ENCODE measurements around the gene SYT14.

SYT14 gene

GRCh38 chr1:210132582-210132981 is 194.6 kb downstream of the SYT14 start:
- no peaks in the 10 kb centered on the region for H3K27me3 ChIP-seq (ENCODE audit: low read length)
- H3K9ac ChIP-seq (ENCODE audit: low read length): no peak overlapping the region
- no peaks in the 10 kb centered on the region for H3K36me3 ChIP-seq (ENCODE audit: low read length)
- no peak for TF ChIP-seq EZH2phosphoT487 (conservative IDR thresholded peaks at IDR 0.05; ENCODE audit: low read length)
- no peak for TF ChIP-seq CTCF (IDR thresholded peaks at IDR 0.05; ENCODE audit: insufficient read depth, low read length, poor library complexity, severe bottlenecking)
- H3K9me3 ChIP-seq (ENCODE audit: insufficient read depth, low read length): no peaks in the 10 kb centered on the region
- H3F3A ChIP-seq (ENCODE audit: insufficient read depth): no peaks in the 10 kb centered on the region
- H4K20me1 ChIP-seq (ENCODE audit: low read depth, low read length): no peaks in the 10 kb centered on the region
- H2AFZ ChIP-seq (ENCODE audit: low read depth, low read length, severe bottlenecking): no peak overlapping the region
- no peaks in the 10 kb centered on the region for H3K79me2 ChIP-seq (ENCODE audit: insufficient read depth, low read length)
- H3K9me2 ChIP-seq (replicated peaks; ENCODE audit: insufficient read depth, low read length): no peaks in the 10 kb centered on the region
- H3K4me2 ChIP-seq (ENCODE audit: low read depth, low read length, poor library complexity, severe bottlenecking): no peak overlapping the region
- no peak overlapping the region for H3K27ac ChIP-seq (ENCODE audit: low read depth, low read length)
- H3K4me3 ChIP-seq (ENCODE audit: insufficient read depth, low read length, poor library complexity, severe bottlenecking): no peak overlapping the region

- no peak overlapping the region for H3K27ac ChIP-seq (ENCODE audit: low read depth, low read length)
- H3K79me2 ChIP-seq (ENCODE audit: insufficient read depth, low read length): no peaks in the 10 kb centered on the region
- no peaks in the 10 kb centered on the region for H3F3A ChIP-seq (ENCODE audit: insufficient read depth)
- TF ChIP-seq EZH2phosphoT487 (conservative IDR thresholded peaks at IDR 0.05; ENCODE audit: low read length): no peak
- peak; percentile 44 for TF ChIP-seq CTCF (IDR thresholded peaks at IDR 0.05; ENCODE audit: insufficient read depth, low read length, poor library complexity, severe bottlenecking)
- no peaks in the 10 kb centered on the region for H3K9me3 ChIP-seq (ENCODE audit: insufficient read depth, low read length)
- H3K9me2 ChIP-seq (replicated peaks; ENCODE audit: insufficient read depth, low read length): no peaks in the 10 kb centered on the region
- H4K20me1 ChIP-seq (ENCODE audit: low read depth, low read length): no peaks in the 10 kb centered on the region
- no peaks in the 10 kb centered on the region for H3K27me3 ChIP-seq (ENCODE audit: low read length)
- H3K4me3 ChIP-seq (ENCODE audit: insufficient read depth, low read length, poor library complexity, severe bottlenecking): no peak overlapping the region
- no peaks in the 10 kb centered on the region for H3K36me3 ChIP-seq (ENCODE audit: low read length)
- no peak overlapping the region for H3K4me2 ChIP-seq (ENCODE audit: low read depth, low read length, poor library complexity, severe bottlenecking)
- no peak overlapping the region for H3K9ac ChIP-seq (ENCODE audit: low read length)
- H2AFZ ChIP-seq (ENCODE audit: low read depth, low read length, severe bottlenecking): no peak overlapping the region
Measured at GRCh38 chr1:210143465-210144062, 205.5 kb downstream of the SYT14 start.

GRCh38 chr1:210144736-210145135 is 206.7 kb downstream of the SYT14 start:
- Histone ChIP-seq H3K4me3 (ENCODE audit: insufficient read depth, low read length, poor library complexity, severe bottlenecking) (no peak overlapping the region), H2AFZ (ENCODE audit: low read depth, low read length, severe bottlenecking) (no peak overlapping the region), H3K4me2 (ENCODE audit: low read depth, low read length, poor library complexity, severe bottlenecking) (no peak overlapping the region), H4K20me1 (ENCODE audit: low read depth, low read length) (no peaks in the 10 kb centered on the region), H3K9me2 (replicated peaks; ENCODE audit: insufficient read depth, low read length) (no peaks in the 10 kb centered on the region), H3K79me2 (ENCODE audit: insufficient read depth, low read length) (no peaks in the 10 kb centered on the region), H3K27ac (ENCODE audit: low read depth, low read length) (no peak overlapping the region), H3K9ac (ENCODE audit: low read length) (no peak overlapping the region), H3F3A (ENCODE audit: insufficient read depth) (no peaks in the 10 kb centered on the region), H3K27me3 (ENCODE audit: low read length) (no peaks in the 10 kb centered on the region), H3K9me3 (ENCODE audit: insufficient read depth, low read length) (no peaks in the 10 kb centered on the region), H3K36me3 (ENCODE audit: low read length) (no peaks in the 10 kb centered on the region)
- TF ChIP-seq EZH2phosphoT487 (conservative IDR thresholded peaks at IDR 0.05; ENCODE audit: low read length): no peak
- TF ChIP-seq CTCF (IDR thresholded peaks at IDR 0.05; ENCODE audit: insufficient read depth, low read length, poor library complexity, severe bottlenecking): no peak
